GM12891 (cell line): ENCODE data around the gene MARVELD2.

ENCODE experiments used
- POLR2A ChIP-seq: IDR thresholded peaks from 2 replicates; pipeline ENCODE4 v1.6.1; 2011; ENCODE audit warnings: low read depth, low read length, control low read depth
- POLR2AphosphoS5 ChIP-seq: IDR thresholded peaks from 2 replicates; pipeline ENCODE4 v1.6.1; 2011; ENCODE audit warnings: low read depth, low read length, control low read depth
- POU2F2 ChIP-seq: IDR thresholded peaks from 2 replicates; pipeline ENCODE4 v1.6.1; 2011; ENCODE audit warnings: low read depth, mild to moderate bottlenecking, control low read depth, low read length, moderate library complexity
- TAF1 ChIP-seq: IDR thresholded peaks from 2 replicates; pipeline ENCODE4 v1.6.1; 2011; ENCODE audit warnings: low read depth, low read length, control low read depth

DNA sequence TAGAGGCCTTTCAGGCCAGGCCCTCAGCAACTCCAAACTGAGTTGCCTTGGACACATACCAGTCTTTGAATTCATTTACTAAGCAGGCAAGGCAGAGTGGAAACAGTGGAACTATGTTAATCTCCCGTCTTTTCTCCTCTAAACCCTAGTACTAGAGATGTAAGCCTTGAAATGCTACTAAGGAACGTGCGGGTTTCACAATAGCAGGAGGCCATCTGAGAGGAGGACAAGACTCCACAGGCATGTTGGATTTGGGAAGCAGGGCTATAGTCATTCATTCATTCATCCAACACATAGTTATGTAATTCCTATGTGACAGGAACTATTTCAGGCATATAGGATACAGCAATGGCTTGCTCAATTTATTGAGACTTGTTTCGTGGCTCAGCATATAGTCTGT, 74.3 kb downstream of the MARVELD2 start:
- no peak for TF ChIP-seq TAF1
- TF ChIP-seq POLR2A = no peak
- TF ChIP-seq POLR2AphosphoS5 = no peak
- no peak for TF ChIP-seq POU2F2
